IMR-90 (cell line): ENCODE results near the gene NRIP1. TPM values are rescaled to one million over a fixed set of nuclear protein-coding genes. Genes with fewer than 3 reads are reported as not detected.

Experiments
- ATAC-seq: fragments of 200-7000 bp; cut with Tn5 transposase; 2 replicates; pipeline ENCODE4 v1.9.1; 2020; ENCODE audit warnings: low read depth, mild to moderate bottlenecking, moderate library complexity
- BruUV-seq: library from RNA; stranded (reverse); fragments of 400-500 nt; replicated peaks from 2 replicates; lab custom pipeline; 2021; lab: Mats Ljungman, UMichigan
- CTCF ChIA-PET: fragments of 300-600 bp; formaldehyde crosslinking; extraction: SDS; loops from one replicate; lab custom pipeline; 2021; ENCODE audit warnings: antibody characterized with exemption; lab: Yijun Ruan, JAX
- POLR2A ChIA-PET: fragments of 300-600 bp; sonication (Branson Sonifier 250); formaldehyde crosslinking; loops from one replicate; lab custom pipeline; 2022; ENCODE audit warnings: antibody characterized with exemption; ENCODE audit not compliant: unreplicated experiment; lab: Charles Lee
- DNase-seq: peaks from one replicate; pipeline ENCODE4 v3.0.0; 2013
- H2AFZ ChIP-seq: replicated peaks from 2 replicates; pipeline ENCODE3; 2013; ENCODE audit warnings: low read length, mild to moderate bottlenecking; ENCODE audit not compliant: poor library complexity
- H2AK5ac ChIP-seq: 2 replicates; pipeline ENCODE4 v1.6.1; 2013; ENCODE audit warnings: low read depth, low read length, inconsistent platforms
- H2AK9ac ChIP-seq: replicated peaks from 2 replicates; pipeline ENCODE3; 2013; ENCODE audit warnings: mild to moderate bottlenecking, low read depth, low read length, moderate library complexity; ENCODE audit not compliant: poor library complexity
- H2BK120ac ChIP-seq: 2 replicates; pipeline ENCODE4 v1.6.1; 2013; ENCODE audit warnings: low read depth, low read length, inconsistent platforms
- H2BK15ac ChIP-seq: 3 replicates; pipeline ENCODE4 v1.6.1; 2013; ENCODE audit warnings: low read depth, low read length, inconsistent platforms
- H2BK20ac ChIP-seq: 2 replicates; pipeline ENCODE4 v1.6.1; 2013; ENCODE audit warnings: low read depth, mild to moderate bottlenecking, inconsistent platforms, low read length, moderate library complexity
- H2BK5ac ChIP-seq: 2 replicates; pipeline ENCODE4 v1.6.1; 2013; ENCODE audit warnings: mild to moderate bottlenecking, low read depth, low read length, inconsistent platforms; ENCODE audit not compliant: poor library complexity, severe bottlenecking
- H3K14ac ChIP-seq: replicated peaks from 2 replicates; pipeline ENCODE4 v1.6.1; 2013; ENCODE audit warnings: low read depth, low read length, inconsistent platforms
- H3K18ac ChIP-seq: 2 replicates; pipeline ENCODE4 v1.6.1; 2013; ENCODE audit warnings: low read depth, low read length, control low read depth
- H3K23ac ChIP-seq: 2 replicates; pipeline ENCODE4 v1.6.1; 2013; ENCODE audit warnings: low read depth, low read length, inconsistent platforms
- H3K27ac ChIP-seq: 2 replicates; pipeline ENCODE4 v1.5.1; 2013; ENCODE audit warnings: mild to moderate bottlenecking, control low read depth, low read length; ENCODE audit not compliant: insufficient read depth
- H3K27me3 ChIP-seq: 2 replicates; pipeline ENCODE4 v1.6.1; 2013; ENCODE audit warnings: low read length; ENCODE audit not compliant: control insufficient read depth, insufficient read depth
- H3K36me3 ChIP-seq: 2 replicates; pipeline ENCODE4 v1.6.1; 2013; ENCODE audit warnings: low read length, mixed read lengths; ENCODE audit not compliant: control insufficient read depth, insufficient read depth
- H3K4ac ChIP-seq: 2 replicates; pipeline ENCODE4 v1.6.1; 2013; ENCODE audit warnings: low read depth, low read length, inconsistent platforms
- H3K4me1 ChIP-seq: 2 replicates; pipeline ENCODE4 v1.6.1; 2013; ENCODE audit warnings: low read length, mixed read lengths; ENCODE audit not compliant: control insufficient read depth, insufficient read depth
- H3K4me2 ChIP-seq: 2 replicates; pipeline ENCODE4 v1.6.1; 2013; ENCODE audit warnings: low read depth, mild to moderate bottlenecking, control low read depth, low read length, moderate library complexity
- H3K4me3 ChIP-seq: 2 replicates; pipeline ENCODE4 v1.5.1; 2013; ENCODE audit warnings: low read depth, mild to moderate bottlenecking, control low read depth, low read length, moderate library complexity; ENCODE audit not compliant: insufficient read depth
- H3K56ac ChIP-seq: 2 replicates; pipeline ENCODE4 v1.6.1; 2013; ENCODE audit warnings: low read length, inconsistent platforms; ENCODE audit not compliant: insufficient read depth; ENCODE audit errors: extremely low read depth
- H3K79me1 ChIP-seq, 2 experiments: 2 replicates each; pipeline ENCODE4 v1.6.1; 2013; ENCODE audit warnings: low read length in 2 of 2, inconsistent platforms in 1 of 2, low read depth in 1 of 2
- H3K9ac ChIP-seq: 2 replicates; pipeline ENCODE4 v1.6.1; 2013; ENCODE audit warnings: low read depth, low read length, control low read depth
- H3K9me1 ChIP-seq: 2 replicates; pipeline ENCODE4 v1.6.1; 2013; ENCODE audit warnings: low read length, inconsistent platforms; ENCODE audit not compliant: insufficient read depth
- H3K9me3 ChIP-seq: 2 replicates; pipeline ENCODE4 v1.6.1; 2013; ENCODE audit warnings: low read length; ENCODE audit not compliant: control insufficient read depth, insufficient read depth
- H4K20me1 ChIP-seq: 2 replicates; pipeline ENCODE4 v1.6.1; 2013; ENCODE audit warnings: low read length, inconsistent platforms; ENCODE audit not compliant: insufficient read depth
- H4K5ac ChIP-seq: 2 replicates; pipeline ENCODE4 v1.6.1; 2013; ENCODE audit warnings: mild to moderate bottlenecking, low read depth, low read length, control low read depth
- H4K8ac ChIP-seq, 2 experiments: 2 replicates each; pipeline ENCODE4 v1.6.1; 2013; ENCODE audit warnings: low read depth in 2 of 2, low read length in 2 of 2, control low read depth in 1 of 2, inconsistent platforms in 1 of 2
- H4K91ac ChIP-seq: 2 replicates; pipeline ENCODE4 v1.6.1; 2013; ENCODE audit warnings: low read depth, low read length, inconsistent platforms; ENCODE audit not compliant: insufficient read depth
- BHLHE40 ChIP-seq: fragments of 150-350 bp; IDR thresholded peaks from 2 replicates; pipeline ENCODE4 v1.6.1; 2016; ENCODE audit warnings: mild to moderate bottlenecking, low read depth, low read length
- CEBPB ChIP-seq: IDR thresholded peaks from 2 replicates; pipeline ENCODE4 v1.6.1; 2012; ENCODE audit warnings: low read depth, low read length, improper control_type of control experiment
- CHD1 ChIP-seq: IDR thresholded peaks from 2 replicates; pipeline ENCODE4 v1.6.1; 2012; ENCODE audit warnings: low read depth, low read length, improper control_type of control experiment
- ELK1 ChIP-seq: fragments of 150-350 bp; IDR thresholded peaks from 2 replicates; pipeline ENCODE4 v1.6.1; 2016; ENCODE audit warnings: low read depth, mild to moderate bottlenecking, low read length, moderate library complexity, borderline replicate concordance
- FOS ChIP-seq: fragments of 150-350 bp; IDR thresholded peaks from 2 replicates; pipeline ENCODE4 v1.6.1; 2016; ENCODE audit warnings: low read depth, low read length
- MAFK ChIP-seq: IDR thresholded peaks from 2 replicates; pipeline ENCODE4 v1.6.1; 2012; ENCODE audit warnings: low read depth, low read length, improper control_type of control experiment
- MAZ ChIP-seq: IDR thresholded peaks from 2 replicates; pipeline ENCODE4 v1.6.1; 2012; ENCODE audit warnings: low read depth, mild to moderate bottlenecking, low read length, improper control_type of control experiment, moderate library complexity, borderline replicate concordance
- MXI1 ChIP-seq: IDR thresholded peaks from 2 replicates; pipeline ENCODE4 v1.6.1; 2012; ENCODE audit warnings: low read depth, mild to moderate bottlenecking, low read length, moderate library complexity, borderline replicate concordance
- NFE2L2 ChIP-seq: fragments of 150-350 bp; IDR thresholded peaks from 2 replicates; pipeline ENCODE4 v1.6.1; 2016; ENCODE audit warnings: low read depth, mild to moderate bottlenecking, low read length
- POLR2A ChIP-seq: IDR thresholded peaks from 2 replicates; pipeline ENCODE4 v1.6.1; 2012; ENCODE audit warnings: mild to moderate bottlenecking, low read depth, low read length
- RCOR1 ChIP-seq: IDR thresholded peaks from 2 replicates; pipeline ENCODE4 v1.6.1; 2012; ENCODE audit warnings: mild to moderate bottlenecking, low read length, improper control_type of control experiment; ENCODE audit not compliant: insufficient replicate concordance
- RFX5 ChIP-seq: IDR thresholded peaks from 2 replicates; pipeline ENCODE4 v1.8.0; 2012; ENCODE audit warnings: low read depth, mild to moderate bottlenecking, low read length, moderate library complexity
- SMC3 ChIP-seq: fragments of 150-350 bp; IDR thresholded peaks from 2 replicates; pipeline ENCODE4 v1.6.1; 2016; ENCODE audit warnings: low read depth, mild to moderate bottlenecking, antibody characterized with exemption, low read length, moderate library complexity
- WGBS, 2 experiments: methylation state at CpG; one replicate each; pipeline versions ENCODE4 v1.1.5 to v1.1.7; 2013; ENCODE audit warnings: missing lambda C conversion rate in 2 of 2; ENCODE audit not compliant: insufficient read length in 1 of 2; ENCODE audit errors: extremely low coverage in 2 of 2; 5-methylcytosine and 5-hydroxymethylcytosine counted together
- dilution Hi-C: fragments of 300-500 bp; cut with HindIII; formaldehyde crosslinking; loops from one replicate; pipeline ENCODE4 v1.14.3; 2018; ENCODE audit warnings: low sequenced_read_pairs; ENCODE audit not compliant: unreplicated experiment
- in situ Hi-C: fragments of 300-500 bp; cut with MboI; formaldehyde crosslinking; loops from 3 replicates; pipeline ENCODE4 v1.14.3; 2019; ENCODE audit warnings: low sequenced_read_pairs, inconsistent platforms, mixed read lengths
- intact Hi-C: fragments of 100-400 bp; cut with micrococcal nuclease; formaldehyde crosslinking; loops from 2 replicates; pipeline ENCODE4 v1.10.0; 2022
- polyA plus RNA-seq, 3 experiments: library from polyadenylated mRNA; depleted of rRNA; stranded (reverse); fragments of >200 nt; gene quantifications; 2 replicates each; pipeline ENCODE4 v1.2.3, GENCODE V29; 2012; ENCODE audit warnings: low replicate concordance in 1 of 3
- total RNA-seq: library from RNA; depleted of rRNA; stranded (reverse); fragments of >200 nt; gene quantifications from 2 replicates; pipeline ENCODE4 v1.2.3, GENCODE V29; 2012
- TF ChIP-seq, protein P1 (sequence below): fragments of 150-350 bp; IDR thresholded peaks from 2 replicates; pipeline ENCODE4 v1.6.1; 2017; ENCODE audit warnings: mild to moderate bottlenecking, antibody characterized with exemption, low read length, low read depth
- TF ChIP-seq, protein P2 (sequence below): conservative IDR thresholded peaks from 2 replicates; pipeline ENCODE4 v1.5.1; 2012; ENCODE audit warnings: mild to moderate bottlenecking, low read depth, low read length, improper control_type of control experiment

The NRIP1 gene
- total and polyA plus RNA-seq, 2 of the 4 experiments (the other 2 are of a cell fraction), result 9.6 to 73.8 TPM

DNA sequence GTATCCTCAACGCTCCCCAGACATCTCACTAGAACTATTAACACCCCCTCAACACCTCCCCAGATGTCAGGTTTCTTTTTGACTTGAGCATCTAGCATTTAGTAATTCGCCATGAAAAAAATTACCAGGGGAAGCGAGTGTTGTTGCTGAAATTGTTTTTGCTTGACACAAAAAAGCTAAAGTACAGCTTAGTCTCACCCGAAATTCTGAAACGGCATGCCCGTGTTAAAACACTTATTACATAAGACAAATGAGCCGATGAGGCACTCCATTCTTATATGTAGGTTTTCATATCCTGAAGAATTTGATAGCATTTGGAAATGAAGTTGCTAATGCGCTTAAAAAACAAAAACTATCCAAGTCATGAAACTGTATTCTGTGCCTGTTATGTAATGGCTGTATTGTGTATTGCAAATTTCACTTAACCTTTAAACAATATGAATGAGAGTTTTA, 1.3 kb upstream of the NRIP1 start:
- ATAC-seq, result no peak
- TF ChIP-seq SMC3, result no peak
- TF ChIP-seq MXI1, result no peak
- TF ChIP-seq, protein P1, sequence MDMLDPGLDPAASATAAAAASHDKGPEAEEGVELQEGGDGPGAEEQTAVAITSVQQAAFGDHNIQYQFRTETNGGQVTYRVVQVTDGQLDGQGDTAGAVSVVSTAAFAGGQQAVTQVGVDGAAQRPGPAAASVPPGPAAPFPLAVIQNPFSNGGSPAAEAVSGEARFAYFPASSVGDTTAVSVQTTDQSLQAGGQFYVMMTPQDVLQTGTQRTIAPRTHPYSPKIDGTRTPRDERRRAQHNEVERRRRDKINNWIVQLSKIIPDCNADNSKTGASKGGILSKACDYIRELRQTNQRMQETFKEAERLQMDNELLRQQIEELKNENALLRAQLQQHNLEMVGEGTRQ, result no peak
- no peak for TF ChIP-seq RFX5
- TF ChIP-seq MAFK, result no peak
- no peak for TF ChIP-seq BHLHE40
- TF ChIP-seq, protein P2, sequence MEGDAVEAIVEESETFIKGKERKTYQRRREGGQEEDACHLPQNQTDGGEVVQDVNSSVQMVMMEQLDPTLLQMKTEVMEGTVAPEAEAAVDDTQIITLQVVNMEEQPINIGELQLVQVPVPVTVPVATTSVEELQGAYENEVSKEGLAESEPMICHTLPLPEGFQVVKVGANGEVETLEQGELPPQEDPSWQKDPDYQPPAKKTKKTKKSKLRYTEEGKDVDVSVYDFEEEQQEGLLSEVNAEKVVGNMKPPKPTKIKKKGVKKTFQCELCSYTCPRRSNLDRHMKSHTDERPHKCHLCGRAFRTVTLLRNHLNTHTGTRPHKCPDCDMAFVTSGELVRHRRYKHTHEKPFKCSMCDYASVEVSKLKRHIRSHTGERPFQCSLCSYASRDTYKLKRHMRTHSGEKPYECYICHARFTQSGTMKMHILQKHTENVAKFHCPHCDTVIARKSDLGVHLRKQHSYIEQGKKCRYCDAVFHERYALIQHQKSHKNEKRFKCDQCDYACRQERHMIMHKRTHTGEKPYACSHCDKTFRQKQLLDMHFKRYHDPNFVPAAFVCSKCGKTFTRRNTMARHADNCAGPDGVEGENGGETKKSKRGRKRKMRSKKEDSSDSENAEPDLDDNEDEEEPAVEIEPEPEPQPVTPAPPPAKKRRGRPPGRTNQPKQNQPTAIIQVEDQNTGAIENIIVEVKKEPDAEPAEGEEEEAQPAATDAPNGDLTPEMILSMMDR, result no peak
- TF ChIP-seq RCOR1, result no peak
- TF ChIP-seq CHD1, result no peak
- TF ChIP-seq MAZ, result no peak
- no peak for TF ChIP-seq CEBPB
- no peak for TF ChIP-seq ELK1
- TF ChIP-seq POLR2A, result no peak
- no peak for TF ChIP-seq FOS
- TF ChIP-seq NFE2L2, result no peak

More for the DNA sequence above, 1.3 kb upstream of the NRIP1 start:
- Histone ChIP-seq H2AK9ac (no peak overlapping the region), H3K9me3 (no peaks in the 10 kb centered on the region), H2BK20ac (no peak overlapping the region), H3K36me3 (no peaks in the 10 kb centered on the region), H4K91ac (no peak overlapping the region), H3K9ac (peak overlapping the region; percentile 79), H3K79me1 (peaks cover 0 to under 1% of the 10 kb centered on the region in 2 experiments; a peak in 1 of 4 replicates), H3K23ac (peak overlapping the region; percentile 6; the same call in 1 of the 2 replicates), H3K9me1 (no peaks in the 10 kb centered on the region), H2BK120ac (no peak overlapping the region), H3K56ac (peak overlapping the region; percentile 32; the same call in 1 of the 2 replicates), H2AK5ac (no peak overlapping the region), H3K4me1 (no peaks in the 10 kb centered on the region; the same call in 1 of the 2 replicates), H3K18ac (peak overlapping the region; percentile 46; the same call in 1 of the 2 replicates), H3K4me3 (peak overlapping the region; percentile 99), H3K27me3 (no peaks in the 10 kb centered on the region), H2BK5ac (peak overlapping the region; percentile 63), H3K4ac (no peak overlapping the region), H3K4me2 (peak overlapping the region; percentile 67), H2AFZ (peak overlapping the region; percentile 95), H3K14ac (0 out of 2 replicates have a peak overlapping the region, but pooled peaks have one; percentile 11), H4K20me1 (peaks cover 17% of the 10 kb centered on the region; the same call in 1 of the 2 replicates), H4K5ac (no peak overlapping the region), H4K8ac (no peak overlapping the region; a peak in 1 of 4 replicates), H2BK15ac (no peak overlapping the region), H3K27ac (peak overlapping the region; percentile 90; the same call in 1 of the 2 replicates)
- intact Hi-C loops, result loop anchor here (5.0 kb wide), 1 partner anchor 684 kb away; the partner anchor contains the start of gene HSPA13
- in situ Hi-C loops, result loop anchor here (10.0 kb wide), 1 partner anchor 191 kb away; no protein-coding TSS in a partner anchor
- no TSS peak for BruUV-seq
- CTCF ChIA-PET, result interaction anchor here (0.8 to 1.5 kb wide), 2 partner anchors 10 to 202 kb away, joined by 3 read pairs; no protein-coding TSS in a partner anchor
- no CpG with 5 or more reads among the region's 8 CpGs for WGBS, 2 experiments
- dilution Hi-C loops, result no loop called here
- no peak for DNase-seq
- POLR2A ChIA-PET, result no interaction called here
